ENCODE measurements around the gene HSP90AB1.

HSP90AB1 gene

DNA sequence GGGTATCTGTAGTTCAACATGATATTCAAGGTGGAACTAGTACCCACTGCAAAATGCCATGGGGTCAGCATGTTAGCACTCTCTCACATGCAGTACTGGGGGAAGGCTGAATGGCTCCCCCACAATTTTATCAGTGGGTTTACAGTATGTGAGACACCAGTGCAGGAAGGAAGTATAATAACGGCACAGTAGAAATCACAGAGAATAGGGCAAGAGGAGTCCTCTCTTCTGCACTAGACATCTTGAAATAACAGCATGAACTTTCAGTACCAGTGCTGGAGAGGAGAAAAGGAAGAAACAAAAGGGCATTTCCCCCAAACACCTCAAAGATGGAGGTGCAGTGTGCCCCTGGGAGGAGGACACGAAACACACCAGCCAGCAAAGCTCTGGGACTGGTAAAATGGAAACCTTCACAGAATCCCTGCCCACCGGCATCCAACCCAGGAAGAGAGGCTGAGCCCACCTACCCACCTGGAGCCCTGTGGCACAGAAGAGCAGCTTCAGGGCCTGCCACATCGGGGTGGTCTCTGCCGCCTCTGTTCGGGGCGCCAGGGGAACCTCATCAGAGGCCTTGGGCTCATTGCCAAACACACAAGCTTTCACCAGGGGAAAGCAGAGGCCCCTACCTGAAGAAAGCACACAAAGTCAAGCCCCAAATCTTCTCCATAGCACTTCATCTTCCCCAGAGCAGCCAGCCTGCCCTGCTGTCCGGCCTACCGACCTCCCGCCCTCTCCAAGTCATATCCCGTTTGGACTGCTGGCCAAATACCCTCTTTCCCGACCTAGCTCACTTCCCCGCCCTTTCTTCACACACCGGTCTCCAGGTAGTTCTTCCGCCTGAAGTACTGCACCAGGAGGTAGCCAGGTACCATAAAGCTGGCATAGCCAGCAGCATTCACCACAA lies 9.2 kb downstream of the HSP90AB1 start:
- DNase-seq (ENCODE audit: low spot score) = no peak

DNA sequence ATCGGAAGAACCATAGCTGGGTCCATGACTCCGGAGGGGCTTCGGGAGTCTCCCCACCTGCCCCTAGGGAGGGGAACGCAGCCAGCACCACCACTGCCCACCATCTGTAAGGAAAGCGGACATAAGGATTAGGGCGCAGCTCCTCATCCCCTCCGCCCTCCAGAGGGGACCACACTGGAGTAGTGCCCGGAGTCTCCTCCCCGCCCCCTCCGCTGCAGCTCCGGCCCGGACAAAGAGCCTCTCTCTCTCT lies 9.8 kb downstream of the HSP90AB1 start:
- DNase-seq (ENCODE audit: low spot score) = no peak

DNA sequence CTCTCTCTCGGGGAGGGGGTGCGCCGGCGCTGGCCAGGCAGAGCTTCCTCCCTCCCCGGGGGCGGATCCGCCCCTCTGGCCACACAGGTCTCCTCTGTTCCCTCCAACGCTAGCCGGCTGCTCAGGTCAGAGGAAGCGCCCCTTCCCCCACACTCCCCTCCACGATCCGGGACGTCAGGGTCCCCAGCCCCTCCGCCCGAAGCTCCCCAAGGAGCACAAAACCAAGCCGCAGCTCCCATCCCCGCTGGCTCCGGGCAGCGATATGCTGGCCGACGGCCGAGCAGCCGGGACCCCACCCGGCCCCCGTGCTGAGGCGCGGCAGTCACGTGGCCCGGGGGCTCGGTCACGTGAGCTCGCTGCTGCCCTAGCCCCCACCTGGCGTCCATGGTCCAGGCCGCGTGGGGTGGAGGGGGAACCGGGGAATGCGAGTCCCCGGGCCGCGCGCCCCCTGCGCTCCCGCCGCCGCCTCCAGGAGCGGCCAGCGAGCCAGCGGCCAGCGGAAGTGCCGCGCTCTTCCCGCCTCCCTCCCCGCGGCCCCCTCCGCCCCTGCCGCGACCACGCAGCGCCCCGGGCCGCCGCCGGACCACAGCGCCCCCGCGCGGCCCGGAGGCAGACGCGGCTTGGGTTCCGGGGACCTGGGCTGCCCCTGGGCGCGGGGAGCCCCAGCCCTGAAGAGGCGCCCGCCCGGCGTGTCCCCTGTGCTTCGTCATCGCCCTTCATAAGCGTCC lies 10.3 kb downstream of the HSP90AB1 start, which contains the start of gene SLC35B2:
Gene SLC35B2, minus strand, starts transcription at position 504 of the 728 bp plus-strand sequence. Its CDS starts 118 bp downstream, at position 386.
- DNase-seq (ENCODE audit: low spot score) = peak; percentile 92

DNA sequence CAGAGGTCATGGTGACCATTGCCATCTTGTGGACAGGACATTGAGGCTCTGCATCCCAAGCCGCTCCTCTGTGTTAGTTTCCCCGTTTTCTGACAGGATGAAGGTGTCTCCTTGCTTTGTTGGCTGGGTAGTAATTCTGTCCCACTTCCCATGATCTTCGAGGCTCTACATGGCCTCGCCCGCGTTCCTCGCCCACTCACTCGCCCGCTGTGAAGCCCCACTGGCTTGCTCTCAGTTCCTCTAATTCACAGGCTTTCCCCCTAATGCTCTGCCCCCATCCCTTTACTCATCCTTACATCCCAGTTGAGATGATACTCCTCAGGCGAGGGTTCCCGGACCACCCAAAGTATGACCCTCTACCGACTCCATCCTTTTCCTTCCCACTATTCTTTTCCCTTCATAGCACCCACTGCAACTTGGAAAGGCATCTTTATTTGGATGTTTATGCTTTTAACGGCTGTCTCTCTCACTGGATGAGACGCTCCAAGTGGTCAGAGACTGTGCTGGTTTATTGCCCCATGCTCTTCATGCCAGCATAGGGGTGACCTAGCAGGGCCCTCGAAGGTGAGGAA lies 10.9 kb downstream of the HSP90AB1 start:
- DNase-seq (ENCODE audit: low spot score) = peak; percentile 24

DNA sequence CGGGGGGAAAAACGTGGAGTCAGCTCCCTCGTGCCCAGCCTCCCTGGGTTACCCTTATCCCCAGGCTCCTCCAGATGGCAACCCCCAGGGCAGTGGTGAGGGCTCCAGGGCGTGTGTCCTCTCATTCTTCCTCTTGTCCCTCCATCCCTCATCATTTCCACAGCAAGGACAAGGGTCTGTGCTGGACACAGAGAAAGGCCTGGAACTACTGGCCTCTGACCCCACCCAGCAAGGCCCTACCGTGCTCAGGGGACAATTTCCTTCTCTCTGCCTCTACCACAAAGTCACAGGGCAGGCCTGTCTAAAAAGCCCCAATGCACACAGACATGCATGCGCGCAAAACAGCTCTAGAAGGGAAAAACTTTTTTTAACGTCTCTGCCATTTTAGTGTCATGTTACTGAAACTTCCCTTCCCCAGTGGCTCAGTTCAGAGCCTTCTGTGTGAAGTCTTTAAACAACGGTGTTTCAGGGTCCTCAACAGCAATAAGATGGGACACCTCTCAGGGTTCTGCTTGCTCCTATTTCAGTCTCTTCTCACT lies 11.5 kb downstream of the HSP90AB1 start:
- DNase-seq (ENCODE audit: low spot score) = no peak

DNA sequence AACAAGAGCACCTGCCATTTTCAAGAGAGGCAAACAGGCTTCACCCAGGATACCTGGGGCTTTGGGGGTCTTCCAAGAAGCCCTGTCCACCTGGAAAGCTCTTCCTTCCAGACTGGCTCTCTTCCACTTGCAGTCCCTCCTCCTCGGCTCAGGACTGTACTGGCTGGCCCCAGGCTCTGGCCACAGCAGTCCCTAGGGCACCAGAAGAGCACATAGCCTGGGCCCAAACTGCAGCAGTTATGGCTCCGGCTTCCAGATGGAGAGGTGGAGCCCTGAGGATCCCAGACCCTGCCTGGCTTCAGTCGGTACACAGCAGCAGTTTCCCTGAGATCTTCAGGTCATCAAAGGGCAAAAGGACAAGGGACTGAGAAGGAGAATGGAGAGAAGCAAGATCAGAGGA lies 12.0 kb downstream of the HSP90AB1 start:
- no peak for DNase-seq (ENCODE audit: low spot score)

DNA sequence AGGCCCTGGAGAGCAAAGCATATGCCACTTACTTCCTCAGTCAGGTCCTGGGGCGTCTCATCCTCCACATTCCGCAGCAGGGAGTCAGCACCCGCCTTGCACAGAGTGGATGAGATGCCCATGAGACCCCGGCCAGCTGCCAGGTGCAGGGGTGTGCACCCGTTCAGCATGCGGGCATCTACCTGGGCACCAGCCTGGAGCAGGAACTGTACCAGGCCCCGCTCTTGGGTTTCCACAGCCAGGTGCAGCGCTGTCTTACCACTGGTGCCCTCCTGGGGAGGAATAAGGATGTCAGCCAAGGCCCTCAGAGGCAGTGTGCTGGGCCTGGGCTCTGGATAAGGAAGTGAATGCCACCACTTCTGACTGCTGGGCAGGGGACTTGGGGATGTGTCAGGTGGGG lies 13.1 kb downstream of the HSP90AB1 start:
- DNase-seq (ENCODE audit: low spot score) = no peak

DNA sequence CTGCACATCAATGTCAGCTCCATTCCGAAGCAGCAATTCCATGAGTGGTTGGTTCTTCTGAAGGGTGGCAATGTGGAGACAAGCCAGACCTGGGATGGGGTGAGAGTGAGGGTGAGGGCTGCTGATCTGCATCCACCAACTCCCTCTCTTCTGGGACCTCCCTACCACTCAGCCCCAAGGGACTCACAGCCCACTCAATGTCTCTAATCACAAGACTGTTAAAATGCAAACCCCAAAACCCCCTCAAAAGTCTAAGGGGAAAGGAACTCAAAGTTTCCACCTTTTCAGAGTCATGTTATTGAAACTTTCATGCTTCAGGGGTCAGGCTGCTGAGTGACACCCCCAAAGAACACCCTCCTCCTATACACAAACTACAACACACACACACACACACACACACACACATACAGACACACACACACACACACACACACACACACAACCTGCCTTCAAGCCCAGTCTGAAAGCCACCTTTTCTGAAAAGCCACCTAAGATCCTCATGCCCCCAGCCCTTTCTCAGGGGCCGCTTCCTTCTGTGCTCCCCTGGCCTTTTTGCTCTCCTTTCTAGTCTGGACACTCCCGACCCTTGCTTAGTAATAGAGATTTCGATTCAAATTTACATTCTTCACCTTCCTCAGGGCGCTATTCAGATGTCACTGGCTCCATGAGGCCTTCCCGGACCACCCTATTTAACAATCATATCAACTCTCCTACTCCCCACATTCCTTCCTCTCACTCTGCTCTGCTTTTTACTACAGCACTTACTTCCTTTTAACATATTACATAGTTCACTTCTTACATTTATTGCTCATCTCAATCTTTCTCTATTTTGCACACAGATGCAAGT lies 13.8 kb downstream of the HSP90AB1 start:
- DNase-seq (ENCODE audit: low spot score) = no peak

DNA sequence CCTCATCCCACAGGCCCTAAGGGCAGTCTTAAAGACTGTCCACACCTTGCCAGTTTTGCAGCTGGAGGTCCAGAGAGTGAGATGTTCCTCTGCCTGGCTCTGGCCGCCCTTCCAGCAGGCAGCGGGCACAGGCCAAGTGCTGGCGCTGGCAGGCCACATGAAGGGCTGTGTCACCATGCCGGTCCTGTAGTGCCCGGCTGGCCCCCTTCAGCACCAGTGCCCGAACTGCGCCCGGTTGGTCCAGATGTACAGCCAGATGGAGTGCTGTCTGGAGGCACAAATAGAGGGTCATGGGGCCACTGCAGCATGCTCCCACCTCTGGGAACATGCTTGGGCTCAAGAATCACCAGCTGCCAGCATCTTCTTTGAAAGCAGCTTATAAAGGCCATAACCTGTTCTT lies 14.7 kb downstream of the HSP90AB1 start:
- no peak for DNase-seq (ENCODE audit: low spot score)

DNA sequence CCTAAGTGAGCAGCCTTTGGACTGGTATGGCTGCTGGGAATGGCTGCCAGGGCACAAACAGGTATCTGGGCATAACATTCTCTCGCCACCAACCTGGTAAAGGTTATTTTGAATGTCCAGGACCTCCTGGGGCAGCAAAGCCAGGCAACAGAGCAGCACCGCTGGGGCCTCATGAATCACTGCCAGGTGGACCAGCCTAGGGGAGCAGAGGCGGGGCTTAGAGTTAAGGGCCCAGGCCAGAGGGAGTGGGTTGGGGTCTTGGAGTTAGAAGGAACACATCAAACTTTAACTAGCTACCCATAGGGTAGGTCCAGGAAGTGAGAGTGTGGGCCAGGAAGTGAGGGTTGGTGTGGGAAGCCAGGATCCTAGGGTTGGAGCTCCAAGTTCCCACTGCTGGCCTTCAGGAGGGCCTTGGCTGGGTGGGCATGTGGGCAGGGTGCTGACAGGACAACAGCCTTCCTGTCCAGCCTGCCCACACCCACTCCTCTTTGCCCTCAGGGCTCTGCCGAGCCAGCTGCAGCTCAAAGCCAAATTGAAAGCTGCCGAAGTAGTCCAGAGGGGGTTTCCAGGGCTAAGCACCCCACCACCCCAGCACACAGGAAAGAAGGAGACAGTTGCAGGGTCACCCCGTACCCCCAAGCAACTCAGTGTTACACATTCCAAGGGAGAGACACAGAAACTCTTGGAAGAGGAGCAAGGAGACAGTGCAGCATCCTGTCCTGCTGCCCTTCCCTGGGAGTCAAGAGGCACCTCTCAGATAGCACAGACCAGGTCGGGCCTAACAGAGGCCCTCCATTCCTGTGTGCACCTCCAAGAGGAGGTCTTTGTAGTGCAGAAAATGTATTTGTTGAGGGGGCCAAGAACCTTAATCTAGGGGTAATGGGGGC lies 15.8 kb downstream of the HSP90AB1 start:
- DNase-seq (ENCODE audit: low spot score) = no peak

DNA sequence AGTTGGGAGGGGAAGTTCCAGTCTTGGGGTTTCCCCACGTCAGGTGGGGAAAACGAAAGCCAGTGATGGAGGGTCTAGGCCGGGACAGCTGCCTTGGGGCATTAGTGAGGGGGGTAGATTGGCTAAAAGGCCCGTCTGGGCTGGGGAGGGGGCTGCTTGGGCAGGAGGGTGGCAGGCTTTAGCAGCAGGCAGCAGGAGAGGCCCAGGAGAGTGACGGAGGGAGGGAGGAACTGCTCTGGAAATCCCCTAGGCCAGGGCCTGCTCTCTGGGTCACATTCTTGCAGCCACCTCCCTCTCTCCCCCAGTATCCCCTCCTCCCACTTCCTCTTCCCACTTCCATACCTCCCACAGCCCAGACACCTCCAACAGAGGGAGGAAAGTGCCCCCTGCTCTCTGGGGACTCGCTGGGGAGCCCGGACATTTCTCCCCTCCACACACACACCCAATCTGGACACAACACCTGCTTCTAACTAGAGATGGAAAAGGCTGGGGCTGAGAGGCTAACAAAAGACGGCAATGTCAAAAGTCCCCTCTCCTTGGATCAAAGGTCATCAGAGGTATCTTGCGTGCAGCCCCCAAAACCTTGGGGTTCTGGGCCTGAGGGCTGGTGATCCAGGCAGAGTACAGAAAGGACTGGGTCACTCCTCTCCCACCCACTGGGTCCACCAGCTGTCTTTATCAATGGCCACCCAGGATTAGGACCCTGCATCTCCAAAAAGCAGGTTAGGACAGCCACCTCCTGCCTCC lies 16.6 kb downstream of the HSP90AB1 start:
- no peak for DNase-seq (ENCODE audit: low spot score)

DNA sequence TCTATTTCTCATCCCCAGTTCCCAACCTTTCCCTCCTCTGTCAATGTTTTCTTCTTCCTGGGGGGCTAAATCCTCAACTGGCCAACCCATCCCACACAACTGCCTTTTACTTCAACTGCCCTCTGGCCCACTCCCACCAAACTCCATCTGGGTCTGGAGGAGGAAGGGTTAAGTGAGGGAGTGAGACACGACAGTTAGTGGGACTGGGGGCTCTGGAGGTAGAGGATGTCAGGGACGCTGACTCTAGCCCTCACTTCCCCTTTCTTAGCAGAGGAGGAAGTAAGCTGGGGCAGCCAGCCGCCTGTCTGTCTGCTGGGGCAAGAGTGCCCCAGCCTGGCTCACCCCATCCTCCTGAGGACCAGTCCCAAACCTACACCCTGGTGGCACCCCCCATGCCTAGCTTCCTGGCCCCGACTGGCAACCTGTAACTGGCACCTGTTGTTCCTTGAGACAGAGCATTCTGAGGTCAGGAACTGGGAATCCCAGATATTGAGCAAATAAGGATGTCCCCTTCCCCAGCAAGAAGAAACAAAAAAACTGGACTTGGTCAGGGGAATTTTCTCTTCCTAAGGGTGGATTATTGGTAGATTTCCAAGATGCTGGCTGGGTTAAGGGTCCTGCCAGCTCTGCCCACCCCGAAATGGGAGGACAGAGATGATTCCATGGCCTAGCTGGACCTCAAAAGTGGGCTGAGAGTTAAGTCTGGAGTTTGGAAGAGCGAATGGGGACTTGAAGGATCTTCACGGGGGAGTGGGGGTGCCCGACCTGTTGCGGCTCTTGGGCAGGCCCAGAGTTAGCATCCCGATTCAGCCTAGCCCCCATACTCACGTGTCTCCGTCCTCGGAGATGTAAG lies 17.5 kb downstream of the HSP90AB1 start:
- DNase-seq (ENCODE audit: low spot score) = peak; percentile 60

DNA sequence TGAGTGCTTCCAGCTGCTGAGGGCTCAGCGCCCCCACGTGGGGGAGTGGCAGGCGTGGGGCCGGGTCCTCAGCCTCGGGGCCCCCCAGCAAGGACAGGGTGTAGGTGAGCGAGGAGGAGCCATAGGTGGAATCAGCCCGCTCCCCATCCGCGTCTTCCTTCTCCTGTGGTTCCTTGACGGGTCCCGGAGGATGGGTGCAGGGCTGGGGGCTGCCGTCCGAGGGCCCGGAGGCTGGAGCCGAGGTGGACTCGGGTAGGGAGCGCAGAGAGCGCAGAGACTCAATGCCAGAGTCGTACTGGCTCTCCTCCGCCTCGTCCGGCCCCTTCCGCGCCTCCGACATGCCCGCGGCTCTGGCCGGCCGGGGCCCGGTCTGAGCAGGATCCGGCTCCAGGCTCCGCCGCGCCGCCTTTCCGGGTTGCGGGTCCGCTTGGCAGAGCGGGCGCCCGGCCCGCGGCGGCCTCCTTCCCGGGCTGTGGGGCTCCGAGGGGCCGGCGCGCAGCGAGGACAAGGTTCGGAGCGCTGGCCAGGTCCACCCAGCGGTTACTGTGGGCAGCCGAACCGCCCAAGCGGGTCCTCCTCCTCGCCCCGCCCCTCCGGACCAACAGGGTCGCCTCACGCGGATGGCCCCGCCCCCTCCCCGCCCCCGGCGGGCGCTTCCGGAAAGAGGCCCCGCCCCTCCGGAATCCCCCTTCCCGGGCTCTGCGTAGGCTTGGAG lies 18.3 kb downstream of the HSP90AB1 start, which contains the start of gene NFKBIE:
Gene NFKBIE, minus strand, starts transcription at position 545 of the 715 bp plus-strand sequence. Its CDS starts 205 bp downstream, at position 340.
- peak; percentile 87 for DNase-seq (ENCODE audit: low spot score)

DNA sequence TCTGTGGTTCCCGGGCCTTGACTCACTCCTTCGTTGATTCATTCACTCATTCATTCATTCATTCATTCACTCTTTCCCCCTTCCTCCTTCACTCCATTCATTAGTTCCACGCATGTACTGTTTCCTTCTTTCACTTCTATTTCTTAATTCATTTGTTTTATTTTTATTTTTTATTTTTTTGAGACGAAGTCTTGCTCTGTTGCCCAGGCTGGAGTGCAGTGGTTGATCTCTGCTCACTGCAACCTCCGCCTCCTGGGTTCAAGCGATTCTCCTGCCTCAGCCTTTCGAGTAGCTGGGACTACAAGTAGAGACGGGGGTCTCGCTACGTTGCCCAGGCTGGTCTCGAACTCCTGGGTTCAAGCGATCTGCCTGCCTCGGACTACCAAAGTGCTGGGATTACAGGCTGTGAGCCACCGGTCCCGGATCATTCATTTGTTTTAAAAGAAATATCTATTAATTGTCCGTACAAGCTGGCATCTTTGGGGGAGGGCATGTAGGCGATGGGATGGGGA lies 18.9 kb downstream of the HSP90AB1 start:
- DNase-seq (ENCODE audit: low spot score) = no peak

DNA sequence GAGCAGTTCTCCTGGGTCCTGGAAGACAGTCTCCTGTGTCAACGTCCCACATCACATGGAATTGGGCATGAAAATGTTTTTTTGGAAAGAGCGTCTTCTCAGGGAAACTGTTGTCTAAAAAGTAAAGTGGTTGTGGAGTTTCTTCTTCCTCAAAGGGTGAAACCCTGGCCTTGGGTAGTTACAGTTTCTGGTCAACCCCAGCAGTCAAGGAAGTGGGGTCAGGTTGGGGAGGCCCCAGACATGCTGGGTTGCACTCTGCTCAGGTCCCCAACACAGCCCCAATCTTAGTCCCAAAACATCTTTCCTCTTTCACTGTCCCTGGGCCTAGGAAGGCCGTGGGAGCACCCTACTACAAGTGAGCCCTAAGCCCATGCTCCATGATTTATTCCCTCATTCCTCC lies 19.4 kb downstream of the HSP90AB1 start:
- no peak for DNase-seq (ENCODE audit: low spot score)

DNA sequence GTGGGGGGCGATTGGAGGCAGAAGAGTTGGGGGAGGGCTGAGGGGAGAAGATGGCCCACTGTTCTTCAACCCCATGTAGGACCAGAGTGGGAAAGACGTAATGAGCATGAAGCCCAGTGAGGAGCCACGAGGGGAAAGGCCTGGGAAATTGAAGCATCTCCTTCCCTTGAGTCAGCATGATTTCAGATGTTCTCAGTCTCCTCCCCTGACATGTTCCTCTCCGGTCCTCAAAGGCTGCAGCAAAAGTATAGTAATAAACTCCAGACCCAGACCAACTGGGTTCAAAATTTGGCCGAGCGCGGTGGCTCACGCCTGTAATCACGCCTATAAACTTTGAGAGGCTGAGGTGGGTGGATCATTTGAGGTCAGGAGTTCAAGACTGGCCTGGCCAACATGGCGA lies 20.4 kb downstream of the HSP90AB1 start:
- no peak for DNase-seq (ENCODE audit: low spot score)

DNA sequence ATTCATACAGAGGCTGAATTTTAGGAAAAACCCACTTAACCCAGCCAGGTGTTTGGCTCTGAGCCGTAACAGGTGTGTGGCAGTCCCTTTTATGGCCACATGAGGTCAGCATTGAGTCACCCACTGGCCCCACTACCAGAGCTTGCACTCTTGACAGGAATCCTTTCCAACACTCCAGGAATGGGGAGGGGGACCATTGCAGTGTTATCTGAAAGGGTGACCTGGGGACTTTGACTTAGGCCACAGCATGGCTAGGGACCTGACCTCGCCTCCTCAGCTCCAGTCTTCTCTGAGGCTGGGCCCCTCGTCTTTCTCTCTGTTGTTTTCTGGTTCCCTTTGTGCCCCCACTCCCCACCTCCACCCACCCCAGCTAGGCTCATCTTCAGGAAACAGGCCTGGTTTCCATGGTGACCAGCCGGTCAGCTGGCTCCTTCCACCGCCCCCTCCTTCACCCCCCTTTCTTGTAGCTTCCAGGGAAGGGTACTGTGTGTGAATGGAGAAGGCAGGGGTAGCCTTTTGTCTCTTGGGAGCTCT lies 21.3 kb downstream of the HSP90AB1 start:
- peak; percentile 54 for DNase-seq (ENCODE audit: low spot score)

Data from pons (tissue), 1 donor.